Retinal pigment epithelial cell (primary cell): ENCODE data around the gene EFCAB10.

ENCODE experiments used
- DNase-seq: peaks from one replicate; pipeline ENCODE4 v3.0.0-alpha.2; 2010; ENCODE audit warnings: low read depth
- H3K4me3 ChIP-seq: 2 replicates; pipeline ENCODE4 v1.5.1; 2011; ENCODE audit warnings: mild to moderate bottlenecking, low read length, control low read depth, moderate library complexity
- CTCF ChIP-seq: conservative IDR thresholded peaks from 2 replicates; pipeline ENCODE4 v1.5.1; 2011; ENCODE audit warnings: low read depth, low read length, control low read depth, inconsistent platforms

The EFCAB10 gene

GRCh38 chr7:105585850-105586500, 4.7 kb upstream of the EFCAB10 start:
- H3K4me3 ChIP-seq = no peak overlapping the region
- DNase-seq = no peak
- no peak for TF ChIP-seq CTCF

- no peak overlapping the region for H3K4me3 ChIP-seq
- DNase-seq = no peak
- no peak for TF ChIP-seq CTCF
These were observed 2.9 kb upstream of the EFCAB10 start for GRCh38 chr7:105584165-105584564.

GRCh38 chr7:105583061-105583460, 1.8 kb upstream of the EFCAB10 start:
- TF ChIP-seq CTCF = no peak
- H3K4me3 ChIP-seq = no peak overlapping the region
- DNase-seq = no peak

- peak; percentile 26 for TF ChIP-seq CTCF
- no peak for DNase-seq
- no peak overlapping the region for H3K4me3 ChIP-seq
These were observed 1.1 kb downstream of the EFCAB10 start for GRCh38 chr7:105580022-105580740.

- no peak overlapping the region for H3K4me3 ChIP-seq
- no peak for DNase-seq
- no peak for TF ChIP-seq CTCF
These were observed 2.8 kb downstream of the EFCAB10 start for GRCh38 chr7:105578496-105578895.

- H3K4me3 ChIP-seq = no peak overlapping the region
- no peak for DNase-seq
- TF ChIP-seq CTCF = no peak
These were observed 4.0 kb downstream of the EFCAB10 start for GRCh38 chr7:105577251-105577650.

GRCh38 chr7:105571891-105572290, 9.4 kb downstream of the EFCAB10 start:
- DNase-seq = no peak
- no peak for TF ChIP-seq CTCF
- H3K4me3 ChIP-seq = no peak overlapping the region
